Activated CD8-positive, alpha-beta memory T cell treated with anti-CD3 and anti-CD28 coated beads, Interleukin-2, amount 50 U/mL, for 1 hour (primary cell): ENCODE measurements around the gene HES7.
"Not testable (repeated sequence)": the region's sequence is repeated elsewhere in the genome, so short reads cannot be mapped to it uniquely, and the experiment has no call there.

Experiments
- DNase-seq: peaks from one replicate; pipeline ENCODE4 v3.0.0-alpha.2; 2020; ENCODE audit errors: extremely low read depth

HES7 gene

GRCh38 chr17:8100111-8100510 lies 23.8 kb downstream of the HES7 start:
- DNase-seq = no peak

- no peak for DNase-seq
Observed at GRCh38 chr17:8096541-8096940, 27.4 kb downstream of the HES7 start.

GRCh38 chr17:8095361-8095760 lies 28.5 kb downstream of the HES7 start:
- DNase-seq = no peak

- no peak for DNase-seq
Observed at GRCh38 chr17:8091033-8091687, 32.7 kb downstream of the HES7 start.

- DNase-seq = no peak
Observed at GRCh38 chr17:8089728-8090127, 34.2 kb downstream of the HES7 start.

GRCh38 chr17:8087952-8088230 lies 36.0 kb downstream of the HES7 start:
- DNase-seq = no peak

- DNase-seq = no peak
Observed at GRCh38 chr17:8087075-8087951, 36.6 kb downstream of the HES7 start, which contains the start of gene ALOX12B. Gene ALOX12B (minus strand): TSS chr17:8087716. CDS start chr17:8087442, 274 bp downstream.

GRCh38 chr17:8084250-8084649 lies 39.7 kb downstream of the HES7 start:
- no peak for DNase-seq

GRCh38 chr17:8082292-8082691 lies 41.6 kb downstream of the HES7 start:
- no peak for DNase-seq

GRCh38 chr17:8081876-8082275 lies 42.0 kb downstream of the HES7 start:
- DNase-seq = no peak

GRCh38 chr17:8080799-8081219 lies 43.1 kb downstream of the HES7 start:
- no peak for DNase-seq

GRCh38 chr17:8080208-8080798 lies 43.6 kb downstream of the HES7 start:
- DNase-seq = no peak

GRCh38 chr17:8079291-8080207 lies 44.4 kb downstream of the HES7 start:
- DNase-seq = peak; percentile 39

- not testable (repeated sequence) for DNase-seq
Observed at GRCh38 chr17:8077939-8078338, 46.0 kb downstream of the HES7 start.

GRCh38 chr17:8076502-8077266 lies 47.2 kb downstream of the HES7 start:
- DNase-seq = no peak

GRCh38 chr17:8075574-8076342 lies 48.1 kb downstream of the HES7 start:
- DNase-seq = no peak

- no peak for DNase-seq
Observed at GRCh38 chr17:8075081-8075480, 48.8 kb downstream of the HES7 start.

- no peak for DNase-seq
Observed at GRCh38 chr17:8074554-8074953, 49.4 kb downstream of the HES7 start.

GRCh38 chr17:8073627-8074484 lies 50.0 kb downstream of the HES7 start:
- peak; percentile 43 for DNase-seq
